Ammon's horn (tissue), 1 donor: Measurements from ENCODE around the gene CLCN2.

ENCODE experiments used
- DNase-seq: peaks from one replicate; pipeline ENCODE4 v3.0.0-alpha.2; 2016; ENCODE audit warnings: low spot score

The CLCN2 gene

DNA sequence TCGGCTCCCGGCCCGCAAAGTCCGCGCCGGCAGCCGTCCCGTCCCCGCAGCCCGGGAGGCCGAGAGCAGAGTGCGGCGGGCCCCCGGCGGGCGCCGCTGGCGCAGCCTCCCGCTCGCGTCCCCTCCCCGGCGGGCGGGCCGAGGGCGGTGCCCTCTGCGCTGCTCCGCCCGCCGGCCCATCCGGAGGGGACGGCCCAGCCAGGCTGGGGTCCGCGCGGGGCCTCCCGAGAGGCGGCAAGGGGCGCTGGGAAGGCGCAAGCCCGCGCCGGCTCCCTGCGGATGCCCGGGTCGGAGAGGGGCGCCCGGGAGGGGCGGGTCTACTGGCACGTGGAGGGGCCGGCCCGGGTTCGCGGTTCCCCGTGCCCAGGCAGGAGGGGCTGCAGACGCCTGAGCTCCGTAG lies at the start of gene CLCN2, which contains the start of gene POLR2H:
CLCN2 (minus strand) TSS at position 74 of the 400 bp plus-strand sequence. CDS start 126 bp downstream, outside the sequence.
POLR2H (plus strand) TSS at position 179 of the 400 bp plus-strand sequence. CDS start 1,783 bp downstream, outside the sequence.
- peak; percentile 62 for DNase-seq

DNA sequence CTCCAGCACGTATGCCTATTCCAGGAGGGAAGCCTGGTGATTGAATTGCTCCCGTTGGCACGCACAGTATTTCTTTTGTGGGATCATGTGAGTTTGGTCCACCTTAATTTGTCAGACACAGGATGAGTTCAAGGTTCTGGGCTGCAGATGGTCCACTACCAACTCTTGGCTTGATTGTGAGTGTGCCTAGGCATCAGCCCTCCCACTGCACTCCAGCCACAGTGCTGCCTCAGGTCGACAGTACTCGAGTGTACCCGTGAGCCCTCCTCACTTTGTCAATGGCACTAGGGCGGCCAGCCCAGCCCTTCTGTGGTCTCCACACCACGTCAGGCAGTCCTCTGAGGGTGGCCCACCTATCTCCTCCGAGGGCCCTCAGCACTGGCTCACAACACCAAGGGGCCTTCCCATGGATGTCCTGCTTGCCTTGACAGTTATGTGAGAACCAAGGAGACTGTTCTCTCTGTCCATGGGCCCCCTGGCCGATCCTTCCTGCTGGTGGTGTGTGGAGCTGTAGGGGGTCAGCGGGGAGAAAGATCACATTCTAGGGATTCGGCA lies 48.6 kb upstream of the CLCN2 start:
- no peak for DNase-seq

DNA sequence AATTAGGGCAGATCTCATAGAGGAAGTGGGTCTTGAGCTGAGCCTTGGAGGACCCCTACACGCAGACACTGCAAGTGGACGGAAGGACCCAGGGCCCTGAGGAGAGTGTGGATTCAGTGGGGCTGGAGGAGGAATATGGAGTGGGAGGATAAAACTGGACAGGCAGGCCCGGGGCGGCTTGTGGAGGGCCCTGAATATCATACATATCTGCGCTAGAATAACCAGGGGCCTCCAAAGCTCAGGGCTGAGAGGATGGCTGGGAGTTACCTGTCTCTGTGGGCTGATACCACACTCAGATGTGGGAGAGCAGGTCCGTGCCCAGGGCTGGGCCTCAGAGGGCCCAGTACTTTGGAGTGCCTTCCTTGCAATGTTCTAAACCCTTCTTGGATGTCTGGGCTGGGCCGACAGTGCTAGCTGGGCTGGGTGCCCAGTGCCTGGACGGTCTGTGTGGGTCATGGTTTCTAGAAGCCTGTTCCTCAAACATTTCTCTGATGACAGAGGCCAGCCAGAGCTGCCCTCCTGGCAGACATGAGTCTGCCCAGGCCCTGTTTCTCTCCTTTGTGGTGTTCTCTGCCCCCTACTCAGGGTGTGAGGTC lies 48.0 kb upstream of the CLCN2 start:
- DNase-seq, result no peak

DNA sequence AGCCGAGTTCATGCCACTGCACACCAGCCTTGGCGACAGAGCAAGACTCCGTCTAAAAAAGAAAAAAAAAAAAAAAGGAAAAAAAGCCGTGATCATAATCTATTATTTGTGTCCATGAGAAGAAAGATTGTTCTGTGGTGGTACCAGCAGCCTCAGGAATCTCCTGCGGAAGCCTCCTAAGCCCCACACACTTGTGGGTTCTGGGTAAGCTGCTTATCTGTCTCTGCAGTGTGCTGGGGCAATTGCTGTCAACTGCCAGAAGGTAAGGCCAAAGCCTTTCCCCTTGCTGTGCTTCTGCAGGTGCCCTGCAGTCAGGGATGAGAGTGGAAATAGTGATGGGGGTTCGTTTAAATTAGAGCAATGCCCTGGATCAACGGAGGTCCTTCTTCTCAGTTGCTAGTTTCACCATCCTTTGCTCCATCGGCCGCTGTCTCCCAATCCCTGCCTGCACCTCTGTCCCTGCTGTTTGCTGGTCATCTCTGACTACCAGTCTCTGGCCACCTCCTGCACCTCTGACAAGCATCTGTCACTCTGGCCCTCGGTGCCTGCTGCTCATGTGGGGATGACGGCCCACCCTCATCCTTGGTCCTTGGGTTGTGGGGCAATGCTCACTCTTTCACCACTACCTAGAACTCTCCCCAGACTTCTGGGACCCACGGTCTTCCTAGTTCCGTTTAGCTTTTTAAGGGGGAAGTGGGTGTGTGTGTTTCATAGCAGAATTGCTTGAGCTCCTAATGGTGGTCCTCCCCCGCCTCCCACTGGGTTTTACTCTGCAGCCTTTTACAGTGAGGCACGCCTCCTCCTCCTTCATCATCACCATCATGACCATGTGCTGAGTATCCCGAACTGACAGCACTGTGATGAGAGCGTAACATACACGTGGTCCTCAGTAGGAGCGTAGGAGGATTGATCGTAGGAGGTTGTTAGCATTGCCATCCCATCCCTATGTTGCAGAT lies 43.9 kb upstream of the CLCN2 start:
- DNase-seq, result peak; percentile 72

DNA sequence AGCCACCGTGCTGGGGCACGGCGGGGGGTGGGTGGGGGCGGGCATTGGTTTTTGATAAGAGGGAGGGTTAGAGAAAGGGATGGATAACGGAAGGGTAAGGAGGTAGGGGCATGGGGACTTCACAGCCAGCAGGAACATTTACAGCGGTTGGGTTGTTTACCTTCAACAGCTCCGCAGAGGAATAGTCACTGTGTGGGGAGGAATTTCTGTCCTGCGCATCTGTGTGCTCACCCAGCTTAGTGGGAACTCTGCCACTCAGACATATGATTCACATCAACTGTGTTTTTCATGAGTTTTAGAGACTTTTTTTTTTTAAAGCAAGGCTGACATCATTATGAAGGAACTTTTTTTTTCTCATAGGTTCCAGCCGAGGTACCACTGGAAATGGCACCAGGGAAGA lies 38.0 kb upstream of the CLCN2 start:
- DNase-seq, result no peak

DNA sequence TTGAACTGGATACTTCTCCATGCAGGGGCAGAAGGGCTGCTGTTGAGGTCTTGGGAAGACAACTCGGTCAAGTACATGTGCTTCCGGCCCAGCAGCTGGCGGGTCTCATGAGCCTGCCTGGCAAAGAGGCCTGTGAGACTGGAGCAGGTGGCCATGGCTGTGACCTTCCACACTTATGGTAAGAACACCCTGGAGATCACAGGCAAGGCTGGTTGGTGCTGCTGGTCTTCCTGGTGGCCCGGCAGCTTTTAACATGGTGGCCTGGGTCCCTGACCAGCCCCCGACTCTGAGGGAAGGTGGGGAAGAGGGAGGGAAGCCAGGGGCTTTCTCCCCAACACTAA lies 33.9 kb upstream of the CLCN2 start:
- no peak for DNase-seq

DNA sequence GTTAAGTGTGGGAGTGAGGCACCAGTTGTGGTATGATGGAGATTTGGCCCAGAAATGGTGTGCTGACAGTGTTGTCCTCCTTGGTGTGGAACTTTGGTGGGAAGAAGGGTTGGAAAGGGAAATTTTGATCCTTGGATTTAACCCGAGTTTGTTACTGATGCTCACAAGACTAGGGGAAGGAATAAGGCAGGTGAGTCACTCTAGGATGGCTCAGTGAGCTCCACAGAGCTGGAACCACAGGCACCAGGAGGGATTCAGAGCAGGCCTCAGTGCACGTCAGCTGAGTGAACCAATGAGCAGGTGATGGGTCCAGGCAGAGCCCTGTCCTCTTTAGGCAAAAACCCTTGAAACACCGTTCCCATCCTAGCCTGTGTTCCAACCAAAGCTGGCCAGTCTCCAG lies 29.9 kb upstream of the CLCN2 start:
- DNase-seq, result no peak

DNA sequence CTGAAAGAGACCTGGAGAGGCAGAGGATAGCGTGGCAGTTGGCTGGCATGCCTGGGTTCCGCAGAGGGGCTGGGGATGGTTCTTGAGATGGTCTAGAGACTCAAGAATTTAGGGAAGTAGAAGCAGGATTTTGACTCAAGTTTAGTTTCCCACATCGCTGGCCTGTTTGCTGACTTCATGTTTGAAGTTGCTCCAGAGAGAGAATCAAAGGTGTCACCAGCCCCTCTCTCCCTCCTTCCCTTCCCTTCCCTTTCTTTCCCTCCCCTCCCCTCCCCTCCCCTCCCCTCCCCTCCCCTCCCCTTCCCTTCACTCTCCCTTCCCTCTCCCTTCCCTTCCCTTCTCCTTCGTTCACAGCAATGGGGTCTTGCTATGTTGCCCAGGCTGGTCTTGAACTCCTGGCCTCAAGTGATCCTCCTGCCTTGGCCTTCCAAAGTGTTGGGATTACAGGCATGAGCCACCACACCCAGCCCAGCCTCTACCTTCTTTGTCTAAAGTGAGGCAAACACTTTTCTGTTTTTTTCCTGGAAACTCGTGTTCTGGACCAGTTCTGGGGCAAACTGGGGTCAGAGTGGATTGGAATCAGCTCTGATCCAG lies 28.6 kb upstream of the CLCN2 start:
- DNase-seq, result no peak

DNA sequence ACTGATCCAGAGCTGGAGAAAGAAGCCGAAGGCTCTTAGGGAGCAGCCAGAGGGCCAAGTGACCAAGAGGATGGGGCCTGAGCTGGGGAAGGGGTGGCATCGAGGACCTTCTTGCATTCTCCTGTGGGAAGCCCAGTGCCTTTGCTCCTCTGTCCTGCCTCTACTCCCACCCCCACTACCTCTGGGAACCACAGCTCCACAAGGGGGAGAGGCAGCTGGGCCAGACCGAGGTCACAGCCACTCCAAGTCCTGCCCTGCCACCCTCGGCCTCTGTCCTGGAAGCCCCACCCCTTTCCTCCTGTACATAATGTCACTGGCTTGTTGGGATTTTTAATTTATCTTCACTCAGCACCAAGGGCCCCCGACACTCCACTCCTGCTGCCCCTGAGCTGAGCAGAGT lies 28.0 kb upstream of the CLCN2 start:
- DNase-seq, result no peak

DNA sequence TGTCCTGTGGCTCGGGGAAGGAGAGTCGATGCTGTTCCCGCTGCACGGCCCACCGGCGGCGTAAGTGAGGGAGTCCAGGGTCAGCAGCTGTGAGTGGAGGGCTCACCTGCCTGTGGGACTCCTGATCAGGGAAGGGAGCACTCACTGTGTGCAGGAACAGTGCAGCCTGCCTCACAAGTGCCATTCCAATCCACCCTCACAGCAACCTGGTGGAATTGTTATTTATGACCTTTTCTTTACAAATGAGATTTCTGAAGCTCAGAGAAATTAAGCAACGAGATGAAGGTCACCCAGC lies 27.5 kb upstream of the CLCN2 start:
- DNase-seq, result no peak

DNA sequence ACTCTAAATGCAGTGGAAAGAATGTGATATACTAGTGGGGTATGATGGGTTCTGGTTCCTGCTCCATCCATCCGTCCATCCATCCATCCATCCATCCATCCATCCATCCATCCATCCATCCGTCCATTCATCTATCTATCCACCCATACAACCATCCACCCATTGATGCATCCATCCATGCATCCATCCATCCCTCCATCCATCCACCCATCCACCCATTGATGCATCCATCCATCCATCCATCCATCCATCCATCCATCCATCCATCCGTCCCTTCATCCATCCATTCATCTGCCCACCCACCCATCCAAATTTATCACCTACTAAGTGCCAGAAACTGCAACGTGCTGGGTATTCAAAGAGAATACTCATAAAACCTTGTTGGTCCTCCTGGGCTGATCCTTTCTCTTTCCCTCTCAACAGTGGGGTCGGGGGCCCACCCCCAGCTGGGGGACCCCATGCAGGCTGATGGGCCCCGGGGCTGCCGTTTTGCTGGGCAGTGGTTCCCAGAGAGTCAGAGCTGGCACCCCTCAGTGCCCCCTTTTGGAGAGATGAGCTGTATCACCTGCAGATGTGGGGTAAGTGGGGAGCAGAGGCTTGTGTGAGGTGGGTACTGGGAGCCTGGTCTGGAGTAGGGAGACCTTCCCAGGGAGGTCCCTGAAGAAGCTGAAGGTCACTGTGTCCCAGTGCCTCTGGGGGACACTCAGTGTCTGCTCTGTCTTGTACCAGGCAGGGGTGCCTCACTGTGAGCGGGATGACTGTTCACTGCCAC lies 26.9 kb upstream of the CLCN2 start:
- DNase-seq, result no peak

DNA sequence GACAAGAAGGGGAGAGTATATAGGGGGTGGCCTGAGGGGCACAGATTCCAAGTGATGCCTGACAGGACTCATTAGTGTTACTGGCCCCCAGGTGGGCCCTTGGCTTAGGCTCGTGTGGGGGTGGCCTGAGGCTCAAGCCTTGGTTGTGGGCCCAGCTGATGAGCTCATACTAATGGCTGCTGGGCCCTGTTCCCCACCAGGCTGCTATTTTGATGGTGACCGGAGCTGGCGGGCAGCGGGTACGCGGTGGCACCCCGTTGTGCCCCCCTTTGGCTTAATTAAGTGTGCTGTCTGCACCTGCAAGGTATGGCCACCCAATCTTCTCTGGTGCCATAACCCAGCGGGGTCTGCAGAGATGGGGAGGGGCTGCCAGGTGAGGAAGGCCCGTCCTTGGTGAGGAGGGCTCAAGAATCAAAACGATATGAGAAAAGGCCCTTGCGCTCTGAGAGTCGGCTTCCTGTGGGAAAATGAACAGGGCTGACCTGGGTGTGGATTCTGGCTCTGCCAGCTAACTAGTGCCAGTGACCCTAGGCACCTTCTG lies 25.8 kb upstream of the CLCN2 start:
- DNase-seq, result no peak

DNA sequence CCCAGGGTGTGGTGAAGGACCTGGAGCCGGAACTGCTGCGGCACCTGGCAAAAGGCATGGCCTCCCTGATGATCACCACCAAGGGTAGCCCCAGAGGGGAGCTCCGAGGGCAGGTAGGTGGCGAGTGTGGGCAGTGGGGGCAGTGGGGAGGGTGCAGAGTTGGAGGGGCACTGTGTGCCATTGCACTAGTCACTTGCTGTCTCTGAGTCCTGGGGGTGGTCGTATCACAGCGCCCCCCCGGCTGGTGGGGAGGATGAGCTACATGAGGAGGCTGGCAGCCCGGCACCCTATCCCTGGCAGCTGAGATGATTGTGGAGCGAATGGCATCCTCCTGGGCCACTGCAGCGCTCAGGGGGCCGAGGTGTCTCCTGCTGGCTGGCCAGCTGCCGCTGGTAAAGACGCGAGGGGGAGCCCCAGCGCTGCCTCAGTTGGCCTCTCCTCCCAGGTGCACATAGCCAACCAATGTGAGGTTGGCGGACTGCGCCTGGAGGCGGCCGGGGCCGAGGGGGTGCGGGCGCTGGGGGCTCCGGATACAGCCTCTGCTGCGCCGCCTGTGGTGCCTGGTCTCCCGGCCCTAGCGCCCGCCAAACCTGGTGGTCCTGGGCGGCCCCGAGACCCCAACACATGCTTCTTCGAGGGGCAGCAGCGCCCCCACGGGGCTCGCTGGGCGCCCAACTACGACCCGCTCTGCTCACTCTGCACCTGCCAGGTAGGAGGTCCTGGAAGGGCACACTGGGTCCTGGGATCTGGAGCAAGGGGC lies 24.8 kb upstream of the CLCN2 start:
- no peak for DNase-seq

DNA sequence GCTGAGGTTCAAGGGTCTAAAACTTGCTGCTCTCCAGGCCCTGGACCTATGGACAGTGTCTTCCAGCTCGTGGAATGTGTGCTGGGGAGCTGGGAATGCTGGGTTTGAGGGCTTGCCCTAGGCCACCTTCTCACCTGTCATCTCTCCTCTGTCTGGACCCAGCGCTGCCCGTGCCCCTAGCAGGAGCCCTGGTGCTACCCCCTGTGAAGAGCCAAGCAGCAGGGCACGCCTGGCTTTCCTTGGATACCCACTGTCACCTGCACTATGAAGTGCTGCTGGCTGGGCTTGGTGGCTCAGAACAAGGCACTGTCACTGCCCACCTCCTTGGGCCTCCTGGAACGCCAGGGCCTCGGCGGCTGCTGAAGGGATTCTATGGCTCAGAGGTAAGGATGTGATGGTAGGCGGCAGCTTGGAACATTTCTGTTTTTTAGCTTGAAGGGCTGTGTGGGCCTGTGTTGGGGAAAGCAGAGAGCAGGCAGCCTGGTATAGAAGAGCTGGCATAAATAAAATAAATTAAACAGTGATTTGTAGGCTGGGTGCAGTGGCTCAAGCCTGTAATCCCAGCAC lies 23.5 kb upstream of the CLCN2 start:
- DNase-seq, result peak; percentile 57

DNA sequence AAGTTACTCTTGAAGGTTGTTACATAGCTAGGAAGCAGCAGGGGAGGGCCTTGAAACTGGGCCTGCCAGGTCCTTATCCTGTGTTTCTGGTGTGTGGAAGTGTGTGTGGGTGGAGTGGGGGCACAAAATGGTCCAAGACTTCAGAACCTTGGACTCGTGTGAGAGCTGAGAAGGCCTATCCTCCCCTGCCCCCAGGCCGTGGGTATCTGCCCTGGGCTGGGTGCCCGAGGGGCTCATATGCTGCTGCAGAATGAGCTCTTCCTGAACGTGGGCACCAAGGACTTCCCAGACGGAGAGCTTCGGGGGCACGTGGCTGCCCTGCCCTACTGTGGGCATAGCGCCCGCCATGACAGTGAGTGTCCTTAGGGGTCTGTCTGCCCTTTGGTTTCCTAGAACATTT lies 22.9 kb upstream of the CLCN2 start:
- no peak for DNase-seq

DNA sequence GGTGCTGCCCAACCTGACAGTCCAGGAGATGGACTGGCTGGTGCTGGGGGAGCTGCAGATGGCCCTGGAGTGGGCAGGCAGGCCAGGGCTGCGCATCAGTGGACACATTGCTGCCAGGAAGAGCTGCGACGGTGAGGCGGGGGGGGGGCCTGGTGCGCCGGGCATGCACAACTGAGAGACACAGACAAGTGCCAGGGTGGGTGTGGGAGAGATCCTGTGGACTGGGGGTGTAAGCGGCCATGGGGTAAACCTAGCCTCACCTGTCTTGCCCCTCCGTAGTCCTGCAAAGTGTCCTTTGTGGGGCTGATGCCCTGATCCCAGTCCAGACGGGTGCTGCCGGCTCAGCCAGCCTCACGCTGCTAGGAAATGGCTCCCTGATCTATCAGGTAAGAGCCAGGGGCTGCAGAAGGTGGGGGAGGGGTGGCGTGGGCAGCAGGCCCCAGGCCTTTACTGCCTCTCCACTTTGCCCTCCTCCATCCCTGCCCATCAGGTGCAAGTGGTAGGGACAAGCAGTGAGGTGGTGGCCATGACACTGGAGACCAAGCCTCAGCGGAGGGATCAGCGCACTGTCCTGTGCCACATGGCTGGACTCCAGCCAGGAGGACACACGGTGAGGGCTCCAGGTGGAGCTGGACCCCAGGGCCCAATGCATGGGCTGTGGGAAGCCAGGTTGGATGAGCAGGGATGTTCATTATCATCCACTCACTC lies 21.8 kb upstream of the CLCN2 start:
- DNase-seq, result no peak

DNA sequence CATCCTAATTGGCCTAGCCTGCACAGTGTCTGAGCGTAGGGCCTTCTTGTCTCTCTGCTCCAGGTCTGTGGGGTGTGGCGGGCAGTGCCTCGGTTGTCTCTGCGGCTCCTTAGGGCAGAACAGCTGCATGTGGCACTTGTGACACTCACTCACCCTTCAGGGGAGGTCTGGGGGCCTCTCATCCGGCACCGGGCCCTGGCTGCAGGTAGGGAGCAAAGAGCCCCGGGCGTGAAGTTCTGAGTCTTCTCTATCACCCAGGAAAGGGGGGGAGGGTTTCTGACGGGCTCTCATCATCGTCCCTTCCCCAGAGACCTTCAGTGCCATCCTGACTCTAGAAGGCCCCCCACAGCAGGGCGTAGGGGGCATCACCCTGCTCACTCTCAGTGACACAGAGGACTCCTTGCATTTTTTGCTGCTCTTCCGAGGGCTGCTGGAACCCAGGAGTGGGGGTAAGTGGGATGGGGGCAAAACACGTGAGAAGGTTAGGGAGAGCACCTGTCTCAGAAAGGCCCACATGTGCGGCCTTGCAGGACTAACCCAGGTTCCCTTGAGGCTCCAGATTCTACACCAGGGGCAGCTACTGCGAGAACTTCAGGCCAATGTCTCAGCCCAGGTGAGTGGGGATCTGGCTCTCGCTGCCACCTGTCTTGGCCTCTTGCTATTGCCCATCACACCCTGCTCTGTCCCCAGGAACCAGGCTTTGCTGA lies 21.1 kb upstream of the CLCN2 start:
- DNase-seq, result no peak

DNA sequence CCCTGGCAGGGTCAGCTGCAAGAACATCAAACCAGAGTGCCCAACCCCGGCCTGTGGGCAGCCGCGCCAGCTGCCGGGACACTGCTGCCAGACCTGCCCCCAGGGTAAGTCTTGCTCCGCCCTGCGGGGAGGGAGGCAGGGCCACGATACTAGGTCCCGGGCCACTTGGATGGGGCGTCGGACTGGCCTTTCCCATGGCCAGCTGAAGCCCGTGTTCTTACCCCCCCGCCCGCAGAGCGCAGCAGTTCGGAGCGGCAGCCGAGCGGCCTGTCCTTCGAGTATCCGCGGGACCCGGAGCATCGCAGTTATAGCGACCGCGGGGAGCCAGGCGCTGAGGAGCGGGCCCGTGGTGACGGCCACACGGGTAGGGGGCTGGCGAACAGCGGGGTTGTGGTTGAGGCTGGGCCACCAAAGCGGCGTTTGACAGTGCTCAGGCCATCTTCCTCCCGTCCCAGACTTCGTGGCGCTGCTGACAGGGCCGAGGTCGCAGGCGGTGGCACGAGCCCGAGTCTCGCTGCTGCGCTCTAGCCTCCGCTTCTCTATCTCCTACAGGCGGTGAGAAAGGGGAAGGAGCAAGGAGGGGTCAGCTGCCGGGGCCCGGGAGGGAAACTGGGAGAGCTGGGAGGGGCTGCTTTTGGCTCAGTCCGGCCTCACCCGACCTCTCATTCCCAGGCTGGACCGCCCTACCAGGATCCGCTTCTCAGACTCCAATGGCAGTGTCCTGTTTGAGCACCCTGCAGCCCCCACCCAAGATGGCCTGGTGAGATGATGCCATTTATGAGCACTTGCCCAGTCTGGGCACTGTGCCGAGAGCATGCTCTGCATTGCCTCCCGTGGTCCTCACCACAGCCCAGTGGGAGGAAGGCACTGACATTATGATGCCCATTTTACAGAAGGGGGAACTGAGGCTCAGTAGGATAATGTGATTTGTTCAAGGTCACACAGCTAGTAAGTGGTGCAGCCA lies 20.1 kb upstream of the CLCN2 start:
- no peak for DNase-seq
